ENCODE measurements around the gene MIS12.

Gene MIS12

GRCh38 chr17:5535436-5535835, 49.1 kb downstream of the MIS12 start:
- DNase-seq (ENCODE audit: low read depth), result no peak

- no peak for DNase-seq (ENCODE audit: low read depth)
Measured at GRCh38 chr17:5536866-5537650, 50.7 kb downstream of the MIS12 start.

GRCh38 chr17:5539286-5539685, 52.9 kb downstream of the MIS12 start:
- DNase-seq (ENCODE audit: low read depth), result no peak

GRCh38 chr17:5540321-5540720, 54.0 kb downstream of the MIS12 start:
- no peak for DNase-seq (ENCODE audit: low read depth)
